RWPE2 (cell line): ENCODE measurements around the gene ACTR3.
A peak's percentile ranks its signal among the peaks of the same experiment; 100 is the strongest.

Experiments used
- ATAC-seq: fragments of 200-7000 bp; cut with Tn5 transposase; 3 replicates; pipeline ENCODE4 v1.9.1; 2021; ENCODE audit warnings: low read depth
- DNase-seq: peaks from one replicate; pipeline ENCODE4 v3.0.0-alpha.2; 2020; ENCODE audit warnings: low spot score
- H3K27ac ChIP-seq: fragments of 450-650 bp; 2 replicates; pipeline ENCODE4 v1.5.1; 2017; ENCODE audit warnings: mild to moderate bottlenecking; ENCODE audit not compliant: poor library complexity, severe bottlenecking
- H3K27me3 ChIP-seq: fragments of 250-450 bp; sonication (Bioruptor Pico); 2 replicates; pipeline ENCODE4 v1.5.1; 2021; ENCODE audit warnings: mild to moderate bottlenecking, moderate library complexity; ENCODE audit not compliant: insufficient read depth, poor library complexity, severe bottlenecking
- H3K36me3 ChIP-seq: fragments of 250-450 bp; sonication (Bioruptor Pico); 2 replicates; pipeline ENCODE4 v1.5.1; 2020; ENCODE audit warnings: low read depth, mild to moderate bottlenecking, moderate library complexity
- H3K4me1 ChIP-seq: fragments of 250-450 bp; sonication (Bioruptor Pico); 2 replicates; pipeline ENCODE4 v1.5.1; 2021; ENCODE audit warnings: mild to moderate bottlenecking, moderate library complexity; ENCODE audit not compliant: insufficient read depth, poor library complexity, severe bottlenecking
- H3K4me3 ChIP-seq: fragments of 250-450 bp; sonication (Bioruptor Pico); 2 replicates; pipeline ENCODE4 v1.5.1; 2021; ENCODE audit warnings: mild to moderate bottlenecking, moderate library complexity; ENCODE audit not compliant: severe bottlenecking
- H3K9me3 ChIP-seq: fragments of 250-450 bp; sonication (Bioruptor Pico); 2 replicates; pipeline ENCODE4 v1.5.1; 2021; ENCODE audit warnings: mild to moderate bottlenecking, moderate library complexity; ENCODE audit not compliant: severe bottlenecking
- TF ChIP-seq, protein P1 (sequence below): fragments of 450-650 bp; IDR thresholded peaks from one replicate; pipeline ENCODE4 v1.5.1; 2017; ENCODE audit warnings: mild to moderate bottlenecking, moderate library complexity; ENCODE audit not compliant: poor library complexity, severe bottlenecking

Gene ACTR3

DNA sequence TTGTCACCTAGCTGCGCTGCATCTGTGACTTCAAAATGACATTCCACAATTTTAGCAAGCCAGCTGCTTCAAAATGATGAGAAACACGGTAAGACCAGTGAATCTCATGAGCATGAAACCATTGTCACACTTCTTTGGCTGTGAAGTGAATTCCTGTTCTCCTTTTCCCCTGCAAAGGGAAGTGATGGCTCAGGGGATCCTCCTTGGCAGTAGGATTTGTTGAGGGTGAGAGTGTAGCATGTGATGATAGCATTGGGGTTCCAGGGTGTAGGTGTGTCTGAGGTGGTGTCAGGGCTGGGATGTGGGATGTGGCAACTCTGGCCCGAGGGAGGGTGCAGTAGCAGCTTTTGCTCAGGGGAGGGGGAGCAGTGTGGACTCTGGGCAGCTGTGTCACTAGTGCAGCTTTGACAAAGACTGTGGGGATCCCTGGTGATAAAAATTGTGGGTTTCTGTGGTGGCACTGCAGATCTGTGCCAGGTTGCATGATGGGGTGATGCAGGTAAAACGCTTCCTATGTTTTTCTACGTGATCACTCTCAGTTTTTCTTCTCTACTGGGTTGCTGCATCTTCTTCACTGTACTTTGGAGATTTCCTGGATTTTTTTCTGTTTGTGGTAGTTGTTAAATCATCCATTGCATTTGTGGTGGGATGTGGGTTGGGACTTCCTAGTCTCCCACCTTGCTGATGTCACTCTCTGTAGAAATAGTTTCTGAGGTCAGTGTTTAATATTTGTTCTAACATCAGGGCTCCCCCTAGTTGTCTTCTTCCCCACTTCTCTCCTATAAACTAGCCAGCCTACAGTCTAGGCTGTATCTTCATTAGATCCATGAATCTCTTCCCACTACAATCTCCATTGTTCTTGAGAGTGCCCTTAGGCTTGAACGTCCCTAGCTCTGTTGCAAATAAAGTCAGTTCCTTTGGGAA is 107.0 kb downstream of the ACTR3 start:
- no peaks in the 10 kb centered on the region for H3K27me3 ChIP-seq
- no peaks in the 10 kb centered on the region for H3K36me3 ChIP-seq
- ATAC-seq, result no peak
- no peak overlapping the region for H3K4me3 ChIP-seq
- no peaks in the 10 kb centered on the region for H3K9me3 ChIP-seq
- TF ChIP-seq, protein P1, sequence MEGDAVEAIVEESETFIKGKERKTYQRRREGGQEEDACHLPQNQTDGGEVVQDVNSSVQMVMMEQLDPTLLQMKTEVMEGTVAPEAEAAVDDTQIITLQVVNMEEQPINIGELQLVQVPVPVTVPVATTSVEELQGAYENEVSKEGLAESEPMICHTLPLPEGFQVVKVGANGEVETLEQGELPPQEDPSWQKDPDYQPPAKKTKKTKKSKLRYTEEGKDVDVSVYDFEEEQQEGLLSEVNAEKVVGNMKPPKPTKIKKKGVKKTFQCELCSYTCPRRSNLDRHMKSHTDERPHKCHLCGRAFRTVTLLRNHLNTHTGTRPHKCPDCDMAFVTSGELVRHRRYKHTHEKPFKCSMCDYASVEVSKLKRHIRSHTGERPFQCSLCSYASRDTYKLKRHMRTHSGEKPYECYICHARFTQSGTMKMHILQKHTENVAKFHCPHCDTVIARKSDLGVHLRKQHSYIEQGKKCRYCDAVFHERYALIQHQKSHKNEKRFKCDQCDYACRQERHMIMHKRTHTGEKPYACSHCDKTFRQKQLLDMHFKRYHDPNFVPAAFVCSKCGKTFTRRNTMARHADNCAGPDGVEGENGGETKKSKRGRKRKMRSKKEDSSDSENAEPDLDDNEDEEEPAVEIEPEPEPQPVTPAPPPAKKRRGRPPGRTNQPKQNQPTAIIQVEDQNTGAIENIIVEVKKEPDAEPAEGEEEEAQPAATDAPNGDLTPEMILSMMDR, result peak; percentile 10
- H3K27ac ChIP-seq, result no peak overlapping the region
- DNase-seq, result no peak
- H3K4me1 ChIP-seq, result no peaks in the 10 kb centered on the region

GRCh38 chr2:114001152-114001551 is 111.3 kb downstream of the ACTR3 start:
- no peaks in the 10 kb centered on the region for H3K27me3 ChIP-seq
- TF ChIP-seq, protein P1, result no peak
- no peaks in the 10 kb centered on the region for H3K36me3 ChIP-seq
- ATAC-seq (no peak), DNase-seq (no peak)
- no peaks in the 10 kb centered on the region for H3K4me1 ChIP-seq
- no peak overlapping the region for H3K4me3 ChIP-seq
- no peaks in the 10 kb centered on the region for H3K9me3 ChIP-seq
- no peak overlapping the region for H3K27ac ChIP-seq

DNA sequence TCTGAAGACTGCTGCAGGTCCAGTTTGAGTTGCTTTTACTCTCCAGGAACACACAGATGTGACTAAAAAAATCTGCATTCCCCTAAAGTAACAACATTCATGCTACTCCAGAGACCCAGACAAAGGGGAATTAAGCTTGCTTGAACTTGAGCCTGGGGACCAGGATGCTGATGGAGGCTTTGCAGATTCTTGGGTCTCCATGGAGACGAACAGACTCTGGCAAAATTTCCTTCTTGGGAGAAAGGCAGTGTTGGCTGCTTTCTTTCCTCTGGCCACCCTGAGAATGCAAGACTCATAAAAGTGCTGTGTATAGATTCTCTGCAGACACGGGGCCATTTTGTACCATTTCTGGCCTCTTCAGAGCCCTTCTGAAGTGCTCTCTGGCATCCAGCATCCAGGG is 112.0 kb downstream of the ACTR3 start:
- H3K27me3 ChIP-seq, result no peaks in the 10 kb centered on the region
- H3K27ac ChIP-seq, result no peak overlapping the region
- no peaks in the 10 kb centered on the region for H3K36me3 ChIP-seq
- no peaks in the 10 kb centered on the region for H3K4me1 ChIP-seq
- DNase-seq (no peak), ATAC-seq (no peak)
- TF ChIP-seq, protein P1, result no peak
- no peak overlapping the region for H3K4me3 ChIP-seq
- no peaks in the 10 kb centered on the region for H3K9me3 ChIP-seq

DNA sequence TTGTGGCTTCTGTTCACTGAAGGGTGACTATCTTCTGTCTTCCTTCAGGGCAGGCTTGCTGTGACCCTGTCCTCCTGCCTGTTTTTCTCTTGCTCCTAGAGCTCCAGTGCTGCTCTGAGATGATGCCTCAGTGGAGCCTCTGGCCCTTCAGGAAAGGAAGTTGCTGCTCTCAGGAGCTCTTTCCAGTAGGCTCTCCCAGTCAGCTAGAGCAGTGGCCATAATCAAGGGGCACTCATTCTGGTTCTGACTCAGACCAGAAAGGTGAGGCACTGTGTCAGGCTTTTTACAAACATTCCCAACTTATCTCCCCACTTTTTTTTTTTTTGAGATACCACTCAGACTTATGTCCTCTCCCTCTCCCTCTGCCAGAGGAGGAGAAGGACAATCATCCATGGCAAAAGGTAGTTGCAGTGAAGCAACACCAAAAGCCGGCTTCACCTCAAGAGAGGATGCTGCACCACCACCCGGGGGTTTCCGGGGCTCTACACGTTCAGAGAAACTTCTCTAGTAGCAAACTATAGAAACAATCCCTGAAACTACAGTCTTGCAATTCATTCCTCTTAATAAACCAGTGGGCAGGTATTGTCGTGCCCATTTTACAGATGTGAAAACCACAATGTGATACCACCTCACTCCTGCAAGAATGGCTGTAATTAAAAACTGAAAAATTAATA is 115.4 kb downstream of the ACTR3 start:
- no peak overlapping the region for H3K4me3 ChIP-seq
- no peaks in the 10 kb centered on the region; the same call in 1 of the 2 replicates for H3K36me3 ChIP-seq
- no peaks in the 10 kb centered on the region for H3K4me1 ChIP-seq
- no peak for DNase-seq
- no peak for ATAC-seq
- TF ChIP-seq, protein P1, result no peak
- H3K27me3 ChIP-seq, result no peaks in the 10 kb centered on the region
- no peaks in the 10 kb centered on the region for H3K9me3 ChIP-seq
- no peak overlapping the region for H3K27ac ChIP-seq
